Panc1 (cell line): ENCODE measurements around the gene CXCR6. TPM values are rescaled to one million over a fixed set of nuclear protein-coding genes. Genes with fewer than 3 reads are reported as not detected.

ENCODE experiments used
- ATAC-seq: fragments of 200-7000 bp; cut with Tn5 transposase; 2 replicates; pipeline ENCODE4 v1.9.1; 2020; ENCODE audit warnings: mild to moderate bottlenecking, moderate library complexity
- BruUV-seq: library from RNA; stranded (reverse); fragments of 400-500 nt; replicated peaks from 2 replicates; lab custom pipeline; 2021; lab: Mats Ljungman, UMichigan
- CTCF ChIA-PET: fragments of 300-600 bp; sonication (Branson Sonifier 250); formaldehyde crosslinking; loops from one replicate; lab custom pipeline; 2022; ENCODE audit warnings: antibody characterized with exemption; lab: Charles Lee
- POLR2A ChIA-PET: fragments of 300-600 bp; sonication (Branson Sonifier 250); formaldehyde crosslinking; loops from one replicate; lab custom pipeline; 2022; ENCODE audit warnings: antibody characterized with exemption; lab: Charles Lee
- DNase-seq: peaks from one replicate; pipeline ENCODE4 v3.0.0-alpha.2; 2010; ENCODE audit warnings: low read depth, low spot score
- H3K27ac ChIP-seq: 2 replicates; pipeline ENCODE4 v1.5.1; 2011; ENCODE audit warnings: mild to moderate bottlenecking, low read length, inconsistent platforms
- H3K27me3 ChIP-seq: fragments of 200-500 bp; sonication (Bioruptor generic); 2 replicates; pipeline ENCODE4 v1.6.0; 2014; ENCODE audit warnings: low read length, inconsistent platforms; ENCODE audit not compliant: control insufficient read depth, insufficient read depth
- H3K36me3 ChIP-seq: fragments of 200-500 bp; sonication (Bioruptor generic); 2 replicates; pipeline ENCODE4 v1.5.1; 2014; ENCODE audit warnings: inconsistent platforms, mild to moderate bottlenecking, low read length, moderate library complexity; ENCODE audit not compliant: control insufficient read depth, insufficient read depth
- H3K4me1 ChIP-seq: 2 replicates; pipeline ENCODE4 v1.5.1; 2011; ENCODE audit warnings: inconsistent platforms, mild to moderate bottlenecking, low read length, moderate library complexity; ENCODE audit not compliant: control insufficient read depth, insufficient read depth
- H3K4me3 ChIP-seq, 2 experiments: 2 replicates each; pipeline ENCODE4 v1.5.1; 2011 to 2012; ENCODE audit warnings: low read depth in 2 of 2, low read length in 2 of 2, mild to moderate bottlenecking in 2 of 2, inconsistent platforms in 1 of 2, moderate library complexity in 1 of 2
- H3K9me3 ChIP-seq: fragments of 200-500 bp; sonication (Bioruptor generic); 2 replicates; pipeline ENCODE4 v1.5.1; 2014; ENCODE audit warnings: low read depth, mild to moderate bottlenecking, inconsistent platforms, low read length, moderate library complexity; ENCODE audit not compliant: control insufficient read depth, insufficient read depth
- CTCF ChIP-seq: fragments of 450-650 bp; IDR thresholded peaks from 2 replicates; pipeline ENCODE4 v1.5.1; 2017; ENCODE audit warnings: mild to moderate bottlenecking
- POLR2AphosphoS5 ChIP-seq: IDR thresholded peaks from 2 replicates; pipeline ENCODE4 v1.6.1; 2012; ENCODE audit warnings: mild to moderate bottlenecking, low read depth, low read length, moderate library complexity
- REST ChIP-seq, 2 experiments: IDR thresholded peaks; 2 replicates each; pipeline ENCODE4 v1.6.1; 2011 to 2012; ENCODE audit warnings: low read depth in 2 of 2, control low read depth in 1 of 2, low read length in 1 of 2, mild to moderate bottlenecking in 1 of 2, moderate library complexity in 1 of 2; ENCODE audit not compliant: insufficient read depth in 1 of 2
- SIN3A ChIP-seq: IDR thresholded peaks from 2 replicates; pipeline ENCODE4 v1.6.1; 2012; ENCODE audit warnings: low read depth, mild to moderate bottlenecking, low read length, moderate library complexity, borderline replicate concordance; ENCODE audit not compliant: insufficient read depth
- TCF7L2 ChIP-seq: IDR thresholded peaks from 2 replicates; pipeline ENCODE4 v1.6.1; 2011; ENCODE audit warnings: mild to moderate bottlenecking, low read depth, low read length, inconsistent platforms
- in situ Hi-C: cut with HindIII; loops from 2 replicates; pipeline ENCODE4 v1.10.0; 2016; ENCODE audit warnings: low sequenced_read_pairs, low pct_unique_long_range_greater_than_20kb
- intact Hi-C: fragments of 100-400 bp; cut with micrococcal nuclease; formaldehyde crosslinking; loops from one replicate; pipeline ENCODE4 v1.10.0; 2022; ENCODE audit not compliant: unreplicated experiment
- total RNA-seq: library from RNA; stranded (reverse); gene quantifications from one replicate; pipeline ENCODE4 v1.2.1, GENCODE V29; 2021; ENCODE audit not compliant: unreplicated experiment

CXCR6 gene
- total RNA-seq, 1 experiment from 2014 or later: not detected

- H3K27me3 ChIP-seq: no peaks in the 10 kb centered on the region
- no peaks in the 10 kb centered on the region for H3K9me3 ChIP-seq
- TF ChIP-seq TCF7L2 (no peak), REST (IDR thresholded peaks at IDR 0.05; ENCODE audit: insufficient read depth in 1 of 2, low read depth in 2 of 2, low read length in 1 of 2) (no peak), CTCF (no peak), SIN3A (no peak), POLR2AphosphoS5 (no peak)
- DNase-seq: no peak
- in situ Hi-C loops: no loop called here
- BruUV-seq: no TSS peak
- intact Hi-C loops: no loop called here
- no peak overlapping the region for H3K4me3 ChIP-seq
- no peaks in the 10 kb centered on the region for H3K36me3 ChIP-seq
- no peak for ATAC-seq
- POLR2A ChIA-PET: no interaction called here
- no peak overlapping the region for H3K27ac ChIP-seq
- no peaks in the 10 kb centered on the region for H3K4me1 ChIP-seq
- CTCF ChIA-PET: no interaction called here
Measured at GRCh38 chr3:45946307-45946706, 3.0 kb downstream of the CXCR6 start.

GRCh38 chr3:45946875-45947274 is 3.6 kb downstream of the CXCR6 start:
- no TSS peak for BruUV-seq
- ATAC-seq (no peak), DNase-seq (no peak)
- no peak overlapping the region for H3K4me3 ChIP-seq
- H3K9me3 ChIP-seq: no peaks in the 10 kb centered on the region
- H3K27me3 ChIP-seq: no peaks in the 10 kb centered on the region
- TF ChIP-seq POLR2AphosphoS5 (no peak), CTCF (no peak), REST (IDR thresholded peaks at IDR 0.05; ENCODE audit: insufficient read depth in 1 of 2, low read depth in 2 of 2, low read length in 1 of 2) (no peak)
- ChIA-PET CTCF (no interaction called here), POLR2A (no interaction called here)
- in situ Hi-C loops: no loop called here
- H3K27ac ChIP-seq: no peak overlapping the region
- no peaks in the 10 kb centered on the region for H3K4me1 ChIP-seq
- H3K36me3 ChIP-seq: no peaks in the 10 kb centered on the region
- intact Hi-C loops: no loop called here
